ENCODE results near the gene SIX5.
A peak's percentile ranks its signal among the peaks of the same experiment; 100 is the strongest.

The SIX5 gene

GRCh38 chr19:45782820-45783785, 14.1 kb upstream of the SIX5 start:
- TF ChIP-seq, protein P1, sequence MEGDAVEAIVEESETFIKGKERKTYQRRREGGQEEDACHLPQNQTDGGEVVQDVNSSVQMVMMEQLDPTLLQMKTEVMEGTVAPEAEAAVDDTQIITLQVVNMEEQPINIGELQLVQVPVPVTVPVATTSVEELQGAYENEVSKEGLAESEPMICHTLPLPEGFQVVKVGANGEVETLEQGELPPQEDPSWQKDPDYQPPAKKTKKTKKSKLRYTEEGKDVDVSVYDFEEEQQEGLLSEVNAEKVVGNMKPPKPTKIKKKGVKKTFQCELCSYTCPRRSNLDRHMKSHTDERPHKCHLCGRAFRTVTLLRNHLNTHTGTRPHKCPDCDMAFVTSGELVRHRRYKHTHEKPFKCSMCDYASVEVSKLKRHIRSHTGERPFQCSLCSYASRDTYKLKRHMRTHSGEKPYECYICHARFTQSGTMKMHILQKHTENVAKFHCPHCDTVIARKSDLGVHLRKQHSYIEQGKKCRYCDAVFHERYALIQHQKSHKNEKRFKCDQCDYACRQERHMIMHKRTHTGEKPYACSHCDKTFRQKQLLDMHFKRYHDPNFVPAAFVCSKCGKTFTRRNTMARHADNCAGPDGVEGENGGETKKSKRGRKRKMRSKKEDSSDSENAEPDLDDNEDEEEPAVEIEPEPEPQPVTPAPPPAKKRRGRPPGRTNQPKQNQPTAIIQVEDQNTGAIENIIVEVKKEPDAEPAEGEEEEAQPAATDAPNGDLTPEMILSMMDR (IDR thresholded peaks at IDR 0.05; ENCODE audit: low read depth, low read length), result peak; percentile 8
- no peak for DNase-seq (ENCODE audit: extremely low read depth, low read depth)

DNA sequence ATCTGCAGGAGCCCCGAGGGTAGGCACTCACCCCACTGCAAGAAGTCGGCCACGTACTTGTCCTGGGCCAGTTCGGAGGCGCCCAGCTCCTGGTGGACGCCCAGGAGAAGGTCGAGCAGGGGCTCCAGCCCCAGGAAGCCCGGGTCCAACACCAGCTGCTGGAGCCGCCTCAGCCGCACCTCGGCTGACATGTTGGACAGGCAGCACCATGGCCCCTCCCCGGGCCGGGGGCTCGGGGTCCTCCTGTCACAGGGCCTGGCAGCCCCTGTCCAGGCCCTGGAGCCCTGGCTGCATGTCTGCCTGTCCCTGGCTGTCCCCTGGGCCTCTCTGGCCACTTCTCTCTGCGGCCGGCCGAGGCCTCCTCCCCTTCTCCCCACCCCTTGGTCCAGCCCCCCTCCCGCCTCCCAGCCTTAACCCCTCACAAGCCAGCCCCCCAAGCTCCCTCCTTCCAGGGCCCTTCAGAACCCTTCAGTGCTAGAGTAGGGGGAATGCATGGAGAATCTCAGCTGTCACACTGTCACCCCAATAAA, 13.2 kb upstream of the SIX5 start, which contains the start of gene DMPK:
TSS of gene DMPK (minus strand) at position 329 of the 530 bp plus-strand sequence. CDS start at position 191, 138 bp downstream.
- DNase-seq (ENCODE audit: extremely low read depth, low read depth), result no peak

DNA sequence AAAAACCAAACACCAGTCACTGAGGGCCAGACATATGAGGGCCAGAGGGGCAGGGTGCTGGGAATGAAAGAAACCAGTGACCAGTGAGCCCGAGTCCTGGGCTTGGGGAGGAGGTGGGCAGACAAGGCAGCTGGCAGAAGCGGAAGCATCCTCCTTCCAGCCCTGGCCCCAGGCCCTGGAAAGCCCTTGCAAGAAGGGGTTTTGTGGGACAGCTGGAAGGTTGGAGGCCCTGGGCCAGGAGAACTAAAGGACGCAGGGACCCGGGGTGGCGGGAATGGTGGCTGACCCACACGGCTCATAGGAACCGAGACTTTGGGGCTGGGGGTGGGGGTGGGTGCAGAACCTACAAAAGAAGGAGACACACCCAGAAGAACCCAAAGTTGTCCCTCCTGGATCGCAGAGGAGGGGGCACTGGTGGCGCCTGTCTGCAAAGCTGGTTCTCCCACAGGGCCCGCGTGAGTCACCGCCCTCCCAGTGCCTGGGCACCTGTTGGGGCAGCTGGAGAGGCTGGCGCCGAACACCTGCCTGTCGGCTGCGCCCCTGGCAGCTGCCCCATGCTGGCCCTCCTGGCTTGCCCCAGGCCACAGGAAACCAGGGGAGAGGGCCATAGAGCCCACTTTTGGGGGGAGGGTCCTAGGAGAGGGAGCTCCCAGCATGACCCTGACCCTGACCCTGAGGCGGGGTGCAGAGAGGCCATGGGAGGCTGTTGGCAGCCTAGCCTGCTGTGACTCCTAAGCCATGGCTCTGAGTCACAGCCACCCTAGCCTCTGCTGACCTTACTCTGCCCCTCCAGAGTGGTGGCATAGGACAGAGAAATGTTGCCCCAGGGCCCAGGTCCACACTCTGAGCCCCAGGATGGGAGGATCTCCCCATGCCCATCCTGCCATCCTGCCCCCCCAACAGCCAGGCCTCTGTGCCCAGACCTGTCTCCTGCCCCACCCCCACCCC, 12.4 kb upstream of the SIX5 start:
- no peak for DNase-seq (ENCODE audit: extremely low read depth, low read depth)
- TF ChIP-seq, protein P1 (IDR thresholded peaks at IDR 0.05; ENCODE audit: low read depth, low read length), result no peak

More for the DNA sequence above, 13.2 kb upstream of the SIX5 start, which contains the start of gene DMPK:
- TF ChIP-seq, protein P1 (IDR thresholded peaks at IDR 0.05; ENCODE audit: low read depth, low read length), result no peak

DNA sequence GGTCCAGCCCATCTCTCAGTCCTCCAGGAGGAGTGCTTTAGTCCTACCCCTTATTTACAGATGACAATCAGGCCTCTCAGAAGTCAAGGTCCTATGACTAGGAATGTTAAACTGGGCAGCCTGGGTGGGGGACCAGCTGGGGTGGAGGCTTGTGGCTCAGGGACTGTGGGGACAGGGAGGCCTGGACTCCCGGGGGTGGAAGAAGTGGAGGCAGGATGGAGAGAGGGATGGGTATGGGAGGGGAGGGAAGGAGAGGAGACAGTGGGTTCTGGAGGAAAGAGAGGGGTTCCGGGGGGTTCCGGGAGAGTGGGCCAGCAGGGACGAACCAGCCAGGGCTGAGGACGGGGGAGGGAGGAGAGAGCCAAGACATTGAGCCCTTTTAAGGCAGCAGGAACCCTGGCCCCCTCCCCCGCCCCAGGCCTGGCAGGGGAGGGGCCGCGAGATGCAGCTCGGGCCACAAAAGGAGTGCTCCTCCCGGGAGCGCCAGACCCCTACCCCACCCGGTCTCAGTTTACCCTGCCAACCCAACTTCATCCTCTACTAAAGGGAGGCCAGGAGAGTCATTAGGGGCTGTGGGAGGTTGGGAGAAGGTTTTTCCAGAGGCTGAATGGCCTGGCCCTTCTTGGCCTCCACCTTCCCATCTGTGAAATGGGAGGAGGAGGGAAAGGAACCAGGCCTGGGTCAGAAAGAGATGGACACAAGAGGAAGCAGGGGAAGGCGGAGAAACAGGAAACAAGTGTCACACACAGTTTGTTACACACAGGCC, 11.6 kb upstream of the SIX5 start:
- no peak for DNase-seq (ENCODE audit: extremely low read depth, low read depth)
- TF ChIP-seq, protein P1 (IDR thresholded peaks at IDR 0.05; ENCODE audit: low read depth, low read length), result no peak

DNA sequence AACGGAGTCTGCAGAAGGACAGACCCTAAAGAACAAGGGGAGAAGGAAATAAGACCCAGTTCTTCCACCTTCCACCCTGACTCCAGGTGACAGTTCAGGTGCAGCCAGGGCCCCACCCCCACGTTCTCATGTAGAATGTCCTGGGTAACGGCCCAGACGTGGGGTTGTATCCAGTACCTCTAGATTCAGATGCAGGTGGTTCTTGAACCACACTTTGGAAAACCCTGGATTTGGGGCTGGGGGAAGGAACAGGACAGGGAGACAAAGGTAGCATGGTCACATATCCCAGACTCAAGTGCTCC, 11.0 kb upstream of the SIX5 start:
- TF ChIP-seq, protein P1 (IDR thresholded peaks at IDR 0.05; ENCODE audit: low read depth, low read length), result no peak
- no peak for DNase-seq (ENCODE audit: extremely low read depth, low read depth)

- TF ChIP-seq, protein P1 (IDR thresholded peaks at IDR 0.05; ENCODE audit: low read depth, low read length), result peak; percentile 26
- no peak for DNase-seq (ENCODE audit: extremely low read depth, low read depth)
Observed at GRCh38 chr19:45779231-45780145, 10.4 kb upstream of the SIX5 start.
